Embryonic facial prominence (tissue), 1 donor: Measurements from ENCODE around the gene TBC1D19.
"Not testable (repeated sequence)": the region's sequence is repeated elsewhere in the genome, so short reads cannot be mapped to it uniquely, and the experiment has no call there.

Experiments
- DNase-seq: peaks from one replicate; pipeline ENCODE4 v3.0.0-alpha.2; 2016; ENCODE audit errors: extremely low spot score

TBC1D19 gene

DNA sequence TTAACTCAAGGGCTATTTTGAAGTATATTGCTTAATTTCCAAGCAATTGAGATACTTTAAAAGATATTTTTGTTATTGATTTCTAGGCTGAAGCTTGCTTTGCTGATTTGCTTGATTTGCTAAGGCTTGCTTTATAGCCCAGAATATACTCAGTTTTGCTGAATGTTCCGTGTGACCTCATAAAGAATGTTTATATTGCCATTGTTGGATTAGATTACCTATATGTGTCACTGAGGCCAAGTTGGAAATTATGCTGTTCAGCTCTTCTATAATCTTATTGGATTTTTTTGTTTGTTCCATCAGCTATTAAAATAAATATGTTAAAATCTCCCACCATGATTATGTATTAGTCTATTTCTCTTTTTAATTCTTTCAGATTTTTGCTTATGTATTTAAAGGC, 13.0 kb downstream of the TBC1D19 start:
- no peak for DNase-seq

DNA sequence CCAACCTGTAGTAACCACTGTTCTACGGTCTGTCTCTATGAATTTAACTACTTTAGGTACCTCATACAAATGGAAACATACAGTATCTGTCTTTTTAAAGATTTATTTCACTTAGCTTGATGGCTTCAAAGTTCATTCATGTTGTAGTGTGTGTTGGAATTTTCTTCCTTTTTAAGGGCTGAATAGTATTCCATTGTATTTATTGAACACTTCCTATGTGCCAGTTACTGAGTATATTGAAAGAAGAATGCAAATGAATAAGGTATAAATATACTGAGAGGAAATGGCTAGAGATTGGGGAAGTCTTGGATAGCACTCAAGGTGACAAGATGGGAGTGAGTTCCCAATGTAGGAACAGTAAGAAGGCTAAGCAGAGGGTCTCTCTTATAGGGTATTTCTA, 17.3 kb downstream of the TBC1D19 start:
- DNase-seq = no peak

DNA sequence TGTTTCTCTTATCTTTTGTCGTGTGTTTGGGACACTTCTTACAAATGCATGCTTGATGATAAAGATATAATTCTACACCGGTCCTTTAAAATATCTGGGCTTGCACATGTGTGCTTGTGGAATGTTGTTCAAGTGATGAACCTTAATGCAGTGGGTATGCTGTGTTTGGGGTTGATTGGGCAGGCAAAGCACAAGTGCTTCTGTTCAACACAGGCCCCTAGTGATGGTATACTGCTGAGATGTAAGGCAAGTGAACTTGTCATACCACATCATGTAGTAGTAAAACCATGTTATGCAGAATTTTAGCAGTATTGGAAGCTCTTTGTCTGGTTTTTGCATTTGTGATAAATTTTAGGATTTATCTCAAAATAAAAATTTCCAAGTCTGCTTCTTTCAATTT, 23.9 kb downstream of the TBC1D19 start:
- no peak for DNase-seq

DNA sequence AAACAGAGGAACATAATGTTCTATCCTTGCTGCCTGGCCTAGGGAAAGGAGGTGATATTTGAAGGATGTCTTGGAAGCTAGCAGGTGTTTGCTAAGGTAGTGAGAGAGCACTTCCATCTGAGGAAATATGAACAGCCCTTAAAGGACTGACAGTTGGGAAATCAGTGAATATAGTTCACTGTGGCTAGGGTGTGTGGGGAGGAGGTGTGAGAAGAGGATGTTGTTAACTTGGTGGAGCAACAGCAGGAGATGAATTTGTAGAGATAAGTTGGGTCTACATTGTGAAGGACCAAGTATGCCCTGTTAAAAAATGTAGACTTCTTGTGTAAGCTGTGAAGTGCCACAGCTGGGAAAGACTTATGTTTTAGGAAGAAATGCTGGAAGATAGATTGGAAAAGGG, 25.5 kb downstream of the TBC1D19 start:
- no peak for DNase-seq

DNA sequence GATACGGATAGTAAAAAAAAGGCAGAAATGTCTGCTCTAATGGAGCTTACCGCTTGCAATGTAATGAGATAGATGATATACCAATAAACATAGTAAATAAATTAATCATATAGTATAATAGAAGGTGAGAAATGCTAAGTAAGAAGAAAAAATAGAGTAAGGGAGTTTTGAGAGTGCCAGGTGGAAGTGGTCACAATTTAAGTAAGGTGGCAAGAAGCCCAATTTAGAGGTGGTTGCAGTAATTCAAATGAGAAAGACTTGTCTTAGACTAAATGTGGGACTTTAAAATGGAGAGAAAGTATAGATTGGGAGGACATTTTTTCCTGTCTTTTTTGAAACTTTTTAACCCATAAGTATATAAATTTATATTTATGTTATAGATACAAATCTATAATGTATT, 26.0 kb downstream of the TBC1D19 start:
- DNase-seq = no peak

DNA sequence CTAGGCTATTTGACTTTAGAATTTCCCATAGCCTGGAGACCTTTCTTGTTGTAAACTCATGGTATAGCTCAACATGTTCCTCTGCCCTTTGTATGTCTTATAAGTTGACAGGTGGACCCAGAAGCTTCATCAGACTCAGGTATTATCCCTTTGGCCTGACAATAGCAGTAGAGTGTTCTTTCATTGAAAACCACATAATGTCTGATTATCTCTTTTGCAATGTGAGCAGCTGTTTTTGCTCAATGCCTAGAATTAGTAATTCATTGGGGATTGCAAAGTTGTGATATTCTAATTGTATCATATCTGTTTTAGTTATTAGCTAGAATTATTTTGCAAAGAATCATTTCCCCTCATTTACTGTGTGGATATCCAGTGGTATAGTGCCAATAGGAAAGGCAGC, 27.5 kb downstream of the TBC1D19 start:
- no peak for DNase-seq

DNA sequence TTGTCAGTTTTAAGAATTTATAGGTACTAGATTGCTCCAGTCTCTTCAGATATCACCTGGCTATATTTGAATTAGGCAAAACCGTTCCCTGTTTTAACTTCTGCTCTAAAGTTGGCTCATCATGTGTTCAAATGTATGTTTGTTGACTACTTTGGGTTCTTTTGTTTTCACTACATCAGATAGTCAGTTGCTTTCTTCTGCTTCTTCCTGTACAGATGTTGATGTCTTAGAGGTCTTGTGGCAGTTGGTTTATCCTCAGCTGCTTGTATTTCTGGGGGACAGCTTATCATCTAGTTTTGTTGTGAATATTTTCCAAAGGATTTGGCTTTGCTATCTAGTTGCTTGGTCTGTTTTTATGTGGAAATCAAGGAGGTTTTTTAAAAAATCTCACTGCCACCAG, 28.0 kb downstream of the TBC1D19 start:
- no peak for DNase-seq

DNA sequence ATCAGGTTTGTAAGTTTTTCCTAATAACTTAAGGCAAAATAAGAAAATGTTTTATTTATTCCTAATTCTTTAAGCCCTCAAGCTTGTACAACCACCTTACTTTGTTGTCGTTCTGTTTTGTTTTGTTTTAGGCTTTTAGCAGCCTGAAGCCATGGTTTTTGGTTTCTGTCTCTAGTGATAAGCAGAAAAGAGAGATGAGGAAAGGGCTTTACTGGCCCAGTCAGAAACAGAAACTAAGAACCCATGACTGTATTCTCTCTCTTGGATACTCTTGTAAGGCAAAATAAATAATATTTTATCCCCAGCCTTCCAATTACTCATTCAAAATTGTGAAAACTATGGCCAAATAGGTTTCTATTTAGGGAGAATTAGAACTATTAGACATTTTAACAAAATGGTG, 29.4 kb downstream of the TBC1D19 start:
- DNase-seq = no peak

DNA sequence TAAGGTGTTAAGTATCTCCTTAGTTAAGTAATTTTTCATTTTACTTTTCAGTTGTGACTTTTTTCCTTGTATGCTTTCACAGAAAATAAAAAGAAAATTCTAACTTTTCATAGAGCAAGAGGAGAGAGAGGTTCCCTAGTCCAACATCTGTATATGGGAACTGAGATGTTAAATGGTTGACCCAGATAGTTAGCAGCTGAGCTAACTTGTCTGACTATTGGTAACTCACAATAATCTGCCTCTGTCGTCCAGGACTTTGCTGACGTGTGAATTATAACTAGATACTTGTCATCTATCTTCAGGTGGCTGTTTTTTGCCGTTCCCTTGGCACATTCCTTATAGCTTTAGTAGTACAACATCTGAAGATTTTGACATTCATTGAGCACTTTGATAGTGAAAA, 29.9 kb downstream of the TBC1D19 start:
- no peak for DNase-seq

DNA sequence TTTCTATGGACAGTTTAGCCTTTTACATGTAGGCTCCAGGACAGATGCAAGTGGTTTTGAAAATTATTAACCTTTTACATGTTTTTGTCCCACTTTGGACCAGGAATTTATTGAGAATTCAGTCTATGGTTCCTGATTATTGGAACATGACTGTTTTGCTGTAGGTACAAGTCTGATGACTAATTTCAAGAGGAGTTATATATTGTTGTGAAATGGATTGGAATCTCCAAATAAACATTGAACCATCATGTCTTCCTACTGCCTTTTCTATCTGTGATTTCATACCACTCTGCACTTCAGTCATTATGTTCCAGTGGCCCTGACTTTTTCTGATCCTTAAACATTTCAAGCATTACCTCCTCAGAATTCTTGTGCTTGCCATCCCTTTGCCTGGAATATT, 35.9 kb downstream of the TBC1D19 start:
- no peak for DNase-seq

DNA sequence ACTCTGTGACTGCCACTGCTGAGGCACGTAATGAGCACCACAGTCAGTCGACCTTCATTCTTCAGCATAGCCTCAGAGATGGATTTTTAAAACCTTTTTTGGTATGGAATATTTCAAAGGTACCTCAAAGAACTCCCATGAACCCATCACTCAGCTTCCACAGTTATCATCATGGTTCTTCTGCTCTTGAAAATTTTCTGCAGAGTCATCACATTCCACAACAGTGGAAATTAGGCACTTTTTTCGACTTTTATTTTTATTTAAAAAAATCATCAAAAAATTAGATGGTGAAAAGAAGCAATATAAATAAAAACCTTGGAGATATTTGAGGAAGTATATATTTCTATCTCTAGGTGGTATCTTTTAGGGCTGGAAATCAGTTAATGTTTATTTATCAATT, 37.5 kb downstream of the TBC1D19 start:
- DNase-seq = no peak

DNA sequence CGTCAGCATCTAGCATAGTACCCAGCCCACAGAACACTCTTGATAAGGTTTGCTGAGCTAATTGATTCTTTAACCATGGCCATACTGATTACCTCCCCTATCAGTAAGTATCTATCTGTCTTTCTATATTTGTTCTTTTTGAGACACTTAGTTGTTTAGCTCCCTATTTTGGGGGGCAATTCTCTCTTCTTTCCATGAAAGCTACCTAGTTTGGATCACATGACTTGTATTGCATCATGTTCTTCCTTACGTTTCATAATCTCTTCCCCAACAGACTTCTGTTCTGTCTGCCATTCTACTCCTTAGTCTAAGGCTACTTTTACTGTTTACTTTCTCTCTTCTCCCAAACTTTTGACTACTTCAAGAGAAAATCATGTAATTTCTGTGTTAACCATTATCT, 39.0 kb downstream of the TBC1D19 start:
- no peak for DNase-seq

DNA sequence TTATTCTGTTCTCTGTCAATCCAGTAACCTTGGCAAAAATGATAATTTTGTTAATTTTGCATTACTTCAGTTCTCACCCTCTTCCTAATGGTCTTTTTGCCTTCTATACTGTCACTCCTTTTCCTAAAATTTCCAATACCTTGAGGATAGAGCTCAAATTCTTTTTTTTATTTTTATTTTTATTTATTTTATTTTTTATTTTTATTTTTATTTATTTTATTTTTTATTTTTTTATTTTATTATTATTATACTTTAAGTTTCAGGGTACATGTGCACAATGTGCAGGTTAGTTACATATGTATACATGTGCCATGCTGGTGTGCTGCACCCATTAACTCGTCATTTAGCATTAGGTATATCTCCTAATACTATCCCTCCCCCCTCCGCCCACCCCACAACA, 42.8 kb downstream of the TBC1D19 start:
- not testable (repeated sequence) for DNase-seq

DNA sequence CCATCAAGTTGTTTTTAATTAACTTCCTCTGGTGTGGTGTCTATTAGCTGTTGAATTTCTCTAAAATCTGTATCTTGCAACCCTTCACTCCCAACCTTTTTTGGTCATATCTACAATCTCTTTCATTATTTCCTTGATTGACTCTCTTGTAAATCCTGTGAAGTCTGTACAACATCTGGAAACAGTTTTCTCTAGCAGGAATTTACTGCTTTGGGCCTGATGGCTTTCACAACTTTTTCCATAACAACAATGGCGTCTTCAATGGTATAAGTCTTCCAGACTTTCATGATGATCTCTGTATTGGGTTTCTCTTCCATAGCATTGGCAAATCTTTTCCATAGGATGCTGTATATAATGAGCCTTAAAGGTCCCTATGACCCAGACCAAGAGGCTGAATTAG, 49.0 kb downstream of the TBC1D19 start:
- no peak for DNase-seq

DNA sequence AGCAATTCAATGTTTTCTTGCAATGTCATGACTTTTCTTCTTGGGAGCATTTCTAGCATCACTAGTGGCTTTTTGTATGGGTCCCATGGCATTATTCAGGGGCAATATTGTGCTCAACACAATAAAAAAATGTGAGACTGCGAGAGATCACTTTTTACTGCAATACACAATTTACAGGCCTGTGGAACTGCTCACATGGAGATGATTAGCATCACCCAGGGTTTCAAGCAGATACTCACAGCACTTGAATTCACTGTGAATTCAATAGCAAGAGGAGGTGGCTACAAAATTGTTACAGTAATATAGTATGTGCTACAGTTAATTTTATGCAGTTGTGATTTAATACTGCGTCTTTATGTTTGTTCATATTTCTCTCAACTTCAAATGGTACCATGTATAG, 50.4 kb downstream of the TBC1D19 start:
- DNase-seq = no peak

DNA sequence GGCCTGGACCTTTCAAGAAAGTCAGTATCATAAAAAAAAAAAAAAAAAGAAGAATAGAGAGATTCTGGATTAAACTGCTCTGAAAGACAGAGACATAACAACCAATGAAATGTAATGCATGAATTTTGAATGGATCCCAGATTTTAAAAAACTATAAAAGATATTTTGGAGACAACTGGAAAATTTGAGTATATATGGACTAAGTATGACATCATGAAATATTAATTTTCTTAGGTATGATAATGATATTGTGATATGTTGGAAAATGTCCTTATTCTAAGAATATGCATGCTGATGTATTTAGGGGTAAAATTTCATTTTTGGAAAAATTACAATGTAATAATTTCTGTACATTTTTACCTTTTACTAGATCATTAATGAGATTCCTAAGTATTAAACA, 52.6 kb downstream of the TBC1D19 start:
- DNase-seq = no peak

DNA sequence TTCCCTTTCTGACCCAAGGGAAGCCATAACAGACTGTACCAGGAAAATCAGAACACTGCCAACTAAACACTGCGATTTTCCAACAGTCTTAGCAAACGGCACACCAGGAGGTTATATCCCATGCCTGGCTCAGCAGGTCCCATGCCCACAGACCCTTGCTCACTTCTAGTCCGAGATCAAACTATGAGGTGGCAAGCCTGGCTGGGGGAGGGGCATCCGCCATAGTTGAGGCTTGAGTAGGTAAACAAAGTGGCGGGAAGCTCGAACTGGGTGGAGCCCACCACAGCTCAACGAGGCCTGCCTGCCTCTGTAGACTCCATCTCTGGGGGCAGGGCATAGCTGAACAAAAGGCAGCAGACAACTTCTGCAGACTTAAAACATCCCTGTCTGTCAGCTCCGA, 56.8 kb downstream of the TBC1D19 start:
- not testable (repeated sequence) for DNase-seq

DNA sequence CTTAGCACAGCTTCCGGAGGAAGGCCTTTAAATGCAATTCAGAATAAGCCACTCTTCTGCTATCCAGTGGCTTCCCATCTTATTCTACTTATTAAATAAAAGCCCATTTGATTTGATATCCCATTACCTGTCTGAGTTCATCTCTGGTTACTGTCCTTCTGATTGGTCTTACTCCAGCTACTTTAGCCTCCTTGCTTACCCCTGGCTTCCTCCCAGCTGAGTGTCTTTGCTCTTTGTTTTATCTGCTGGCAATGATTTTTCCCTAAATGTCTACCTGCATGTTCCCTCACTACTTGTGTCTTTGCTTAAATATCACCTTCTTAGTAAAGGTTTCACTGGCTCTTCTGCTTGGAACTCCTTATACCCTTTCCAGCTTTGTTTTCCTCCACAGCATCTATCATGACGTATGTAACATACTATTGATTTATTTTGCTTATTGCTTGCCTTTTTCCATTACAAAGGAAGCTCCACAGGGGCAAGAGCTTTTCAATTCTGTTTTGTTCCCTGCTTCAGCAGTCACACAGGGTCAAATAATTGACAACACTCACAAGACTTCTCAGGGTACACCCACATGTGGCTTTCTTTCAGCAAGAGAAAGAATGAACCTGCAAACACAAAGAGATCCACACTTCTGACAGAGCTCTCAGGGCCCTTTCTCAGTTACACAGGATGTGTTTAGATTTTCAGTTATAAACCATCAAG, 63.8 kb downstream of the TBC1D19 start:
- DNase-seq = no peak

DNA sequence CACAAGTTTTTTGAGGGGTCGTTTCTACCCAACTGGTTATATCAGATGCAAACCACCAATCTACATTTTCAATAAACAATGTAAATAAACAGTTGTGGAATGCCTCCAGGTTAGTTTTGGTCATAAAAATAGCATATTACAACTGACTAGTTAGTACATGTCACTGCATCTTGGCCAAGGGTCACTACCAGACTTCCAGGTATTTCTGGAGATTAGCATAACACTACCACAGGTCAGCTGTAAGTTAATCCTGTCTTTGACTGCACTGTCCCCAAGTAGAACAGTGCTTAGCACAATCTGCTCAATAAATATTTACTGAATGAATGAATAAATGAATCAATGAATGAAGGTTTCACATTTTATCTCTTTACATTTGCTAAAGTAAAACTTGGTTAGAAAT, 64.4 kb downstream of the TBC1D19 start:
- DNase-seq = no peak

DNA sequence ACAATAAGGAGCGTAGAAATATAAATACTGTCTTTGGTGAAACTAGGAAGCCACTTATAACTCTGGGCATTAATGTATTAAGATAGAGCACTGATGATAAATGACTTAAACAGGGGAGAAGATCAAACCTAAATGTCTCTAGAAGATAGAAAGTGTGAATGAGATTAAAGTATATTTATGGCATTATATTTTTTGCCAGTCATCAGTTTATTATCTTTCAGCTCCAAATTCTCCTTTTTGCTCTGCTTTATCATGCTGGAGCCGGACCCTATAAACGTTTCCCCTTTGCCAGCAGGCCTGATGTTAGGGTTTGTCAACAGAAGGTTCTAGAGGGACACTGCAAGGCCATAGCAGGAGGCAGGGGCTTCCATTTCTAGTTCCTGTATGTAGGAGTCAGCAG, 76.4 kb downstream of the TBC1D19 start:
- DNase-seq = no peak

DNA sequence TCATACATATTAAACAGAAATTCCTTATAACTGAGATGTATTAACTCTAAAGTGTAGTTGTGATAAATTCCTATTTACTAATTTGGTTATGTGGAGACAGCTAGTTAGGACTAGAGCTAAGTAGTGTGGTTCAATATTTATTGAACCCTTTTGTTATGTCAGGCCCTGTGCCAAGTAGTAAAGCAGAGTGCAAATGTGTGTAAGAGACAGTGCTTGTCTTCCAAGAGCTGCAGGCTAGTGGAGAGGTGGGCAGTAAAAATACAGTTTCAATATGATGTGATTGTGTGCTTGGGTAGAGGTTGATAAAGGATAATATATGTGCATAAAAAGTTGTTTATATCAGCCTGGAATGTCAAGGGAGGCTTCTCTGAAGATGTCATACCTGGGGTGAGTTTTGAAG, 80.0 kb downstream of the TBC1D19 start:
- no peak for DNase-seq

DNA sequence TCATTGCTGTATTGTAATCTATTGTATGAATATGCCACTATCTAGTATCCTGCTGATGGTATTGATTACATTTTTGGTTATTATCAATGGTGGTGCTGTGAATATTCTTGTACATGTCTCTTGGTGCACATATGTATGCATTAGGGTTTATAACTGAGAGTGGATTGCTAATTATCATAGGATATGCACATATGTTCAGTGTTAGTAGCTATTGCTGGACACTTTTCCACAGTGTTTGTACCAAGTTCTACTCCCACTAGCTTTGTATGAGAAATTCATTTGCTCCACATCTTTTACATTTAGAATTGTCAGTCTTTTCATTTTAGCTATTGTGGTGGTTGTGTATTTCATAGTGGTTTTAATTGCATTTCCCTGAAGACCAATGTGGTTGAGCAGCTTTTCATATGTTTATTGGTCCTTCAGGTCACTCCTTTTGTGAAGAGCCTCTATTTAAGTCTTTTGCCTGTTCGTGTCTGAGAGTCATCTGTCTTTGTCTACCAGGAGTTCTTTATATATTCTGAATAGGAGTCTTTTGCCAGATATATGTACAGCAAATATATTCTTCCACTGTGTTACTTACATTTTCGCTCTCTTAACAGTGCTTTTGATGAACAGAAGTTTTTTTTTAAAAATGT, 87.1 kb downstream of the TBC1D19 start:
- DNase-seq = no peak

DNA sequence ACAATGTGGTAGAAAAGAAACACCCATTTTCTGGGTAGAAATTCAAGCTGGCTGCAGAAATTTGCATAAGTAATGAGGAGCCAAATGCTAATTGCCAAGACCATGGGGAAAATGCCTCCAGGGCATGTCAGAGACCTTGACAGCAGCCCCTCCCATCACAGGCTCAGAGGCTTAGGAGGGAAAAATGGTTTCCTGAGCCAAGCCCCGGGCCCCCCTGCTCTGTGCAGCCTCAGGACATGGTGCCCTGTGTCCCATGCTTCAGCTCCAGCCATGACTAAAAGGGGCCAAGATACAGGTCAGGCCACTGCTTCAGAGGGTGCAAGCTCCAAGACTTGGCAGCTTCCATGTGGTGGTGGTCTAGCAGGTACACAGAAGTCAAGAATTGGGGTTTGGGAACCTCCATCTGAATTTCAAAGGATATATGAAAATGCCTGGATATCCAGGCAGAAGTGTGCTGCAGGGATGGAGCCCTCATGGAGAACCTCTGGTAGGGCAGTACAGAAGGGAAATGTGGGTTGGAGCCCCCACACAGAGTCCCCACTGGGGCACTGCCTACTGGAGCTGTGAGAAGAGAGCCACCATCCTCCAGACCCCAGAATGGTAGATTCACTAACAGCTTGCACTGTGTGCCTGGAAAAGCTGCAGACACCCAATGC, 95.3 kb downstream of the TBC1D19 start:
- DNase-seq = not testable (repeated sequence)
